Endothelial cell of umbilical vein (primary cell): Measurements from ENCODE around the gene GGT6.

Experiments used
- CTCF ChIP-seq, 2 donors: IDR thresholded peaks; 1 replicate in 1 of 2; 2 replicates in 1 of 2; pipeline ENCODE4 v1.5.1; 2011; ENCODE audit warnings: low read length in 2 of 2, mild to moderate bottlenecking in 2 of 2, moderate library complexity in 2 of 2, control low read depth in 1 of 2, inconsistent platforms in 1 of 2, low read depth in 1 of 2; ENCODE audit not compliant: insufficient read depth in 1 of 2; ENCODE audit errors: extremely low read depth in 1 of 2
- EZH2 ChIP-seq: IDR thresholded peaks from 2 replicates; pipeline ENCODE4 v1.6.1; 2012; ENCODE audit warnings: borderline replicate concordance, low read depth, mild to moderate bottlenecking, moderate library complexity, low read length, inconsistent platforms; ENCODE audit not compliant: severe bottlenecking
- FOS ChIP-seq: IDR thresholded peaks from 2 replicates; pipeline ENCODE4 v1.6.1; 2011; ENCODE audit warnings: mild to moderate bottlenecking, low read length, moderate library complexity, borderline replicate concordance; ENCODE audit not compliant: insufficient read depth
- GATA2 ChIP-seq: IDR thresholded peaks from 2 replicates; pipeline ENCODE4 v1.7.0; 2011; ENCODE audit warnings: low read depth, mild to moderate bottlenecking, moderate library complexity, mixed read lengths, low read length; ENCODE audit not compliant: insufficient read length, insufficient read depth
- JUN ChIP-seq: IDR thresholded peaks from 2 replicates; pipeline ENCODE4 v1.6.1; 2011; ENCODE audit warnings: borderline replicate concordance, low read depth; ENCODE audit not compliant: insufficient read length, insufficient read depth
- MAX ChIP-seq: IDR thresholded peaks from 2 replicates; pipeline ENCODE4 v1.6.1; 2011; ENCODE audit not compliant: insufficient read depth, insufficient read length
- MYC ChIP-seq: IDR thresholded peaks from one replicate; pipeline ENCODE4 v1.6.1; 2011; ENCODE audit warnings: mild to moderate bottlenecking, low read depth, low read length
- POLR2A ChIP-seq: IDR thresholded peaks from 2 replicates; pipeline ENCODE4 v1.6.1; 2012; ENCODE audit warnings: low read depth, mild to moderate bottlenecking, control low read depth, low read length
- POLR2AphosphoS5 ChIP-seq: IDR thresholded peaks from 2 replicates; pipeline ENCODE4 v1.6.1; 2012; ENCODE audit warnings: low read depth, mild to moderate bottlenecking, control low read depth, low read length, moderate library complexity; ENCODE audit not compliant: insufficient read depth

- TF ChIP-seq POLR2A = no peak
- TF ChIP-seq CTCF (IDR thresholded peaks at IDR 0.05; ENCODE audit: extremely low read depth in 1 of 2, insufficient read depth in 1 of 2, low read depth in 1 of 2, low read length in 2 of 2) = no peak
- TF ChIP-seq JUN = no peak
- no peak for TF ChIP-seq MAX
- TF ChIP-seq POLR2AphosphoS5 = no peak
- TF ChIP-seq MYC = no peak
- TF ChIP-seq EZH2 = no peak
- no peak for TF ChIP-seq FOS
- no peak for TF ChIP-seq GATA2
Observed at GRCh38 chr17:4509401-4509800, 51.0 kb downstream of the GGT6 start.
